ENCODE measurements around the gene DUT.

DNA sequence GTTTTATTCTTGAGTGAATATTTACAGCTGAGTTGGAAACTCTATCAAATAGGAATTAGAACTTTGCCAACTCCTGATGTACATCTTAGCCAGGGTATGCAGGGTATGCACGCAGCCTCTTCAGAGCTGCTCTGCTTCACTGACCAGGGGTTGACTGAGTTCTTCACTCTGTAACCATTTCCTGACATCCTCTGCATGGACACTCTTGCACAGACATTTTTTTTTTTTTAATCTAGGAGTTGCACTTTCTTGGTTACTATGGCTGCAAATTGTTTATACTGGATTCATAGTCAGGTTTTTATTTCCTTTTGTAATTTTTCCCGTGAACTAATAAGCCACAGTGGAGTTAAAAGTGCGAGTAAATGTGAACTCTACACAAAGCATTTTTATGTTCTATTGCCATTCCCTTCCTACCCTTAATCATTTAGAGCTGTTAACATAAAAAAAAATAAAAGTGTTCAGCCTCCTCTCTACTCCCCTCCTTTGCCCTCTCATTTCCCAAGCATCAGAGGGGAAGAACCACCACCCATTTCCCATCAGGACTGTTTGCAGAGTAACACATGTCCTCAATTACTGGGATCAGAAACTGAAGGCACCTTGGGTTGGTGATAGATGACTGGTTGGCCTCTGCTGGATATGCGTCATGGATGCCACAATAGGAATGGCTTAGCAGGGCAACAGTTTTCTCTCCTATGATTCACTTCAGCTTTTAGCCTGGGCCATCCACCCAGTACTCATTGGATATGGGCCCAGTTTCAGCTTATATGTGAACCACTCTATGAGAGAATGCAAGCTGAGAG is 54.0 kb downstream of the DUT start:
- TF ChIP-seq, protein P1, sequence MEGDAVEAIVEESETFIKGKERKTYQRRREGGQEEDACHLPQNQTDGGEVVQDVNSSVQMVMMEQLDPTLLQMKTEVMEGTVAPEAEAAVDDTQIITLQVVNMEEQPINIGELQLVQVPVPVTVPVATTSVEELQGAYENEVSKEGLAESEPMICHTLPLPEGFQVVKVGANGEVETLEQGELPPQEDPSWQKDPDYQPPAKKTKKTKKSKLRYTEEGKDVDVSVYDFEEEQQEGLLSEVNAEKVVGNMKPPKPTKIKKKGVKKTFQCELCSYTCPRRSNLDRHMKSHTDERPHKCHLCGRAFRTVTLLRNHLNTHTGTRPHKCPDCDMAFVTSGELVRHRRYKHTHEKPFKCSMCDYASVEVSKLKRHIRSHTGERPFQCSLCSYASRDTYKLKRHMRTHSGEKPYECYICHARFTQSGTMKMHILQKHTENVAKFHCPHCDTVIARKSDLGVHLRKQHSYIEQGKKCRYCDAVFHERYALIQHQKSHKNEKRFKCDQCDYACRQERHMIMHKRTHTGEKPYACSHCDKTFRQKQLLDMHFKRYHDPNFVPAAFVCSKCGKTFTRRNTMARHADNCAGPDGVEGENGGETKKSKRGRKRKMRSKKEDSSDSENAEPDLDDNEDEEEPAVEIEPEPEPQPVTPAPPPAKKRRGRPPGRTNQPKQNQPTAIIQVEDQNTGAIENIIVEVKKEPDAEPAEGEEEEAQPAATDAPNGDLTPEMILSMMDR (conservative IDR thresholded peaks at IDR 0.05; ENCODE audit: low read depth in 2 of 2): no peak
- TF ChIP-seq, protein P2, sequence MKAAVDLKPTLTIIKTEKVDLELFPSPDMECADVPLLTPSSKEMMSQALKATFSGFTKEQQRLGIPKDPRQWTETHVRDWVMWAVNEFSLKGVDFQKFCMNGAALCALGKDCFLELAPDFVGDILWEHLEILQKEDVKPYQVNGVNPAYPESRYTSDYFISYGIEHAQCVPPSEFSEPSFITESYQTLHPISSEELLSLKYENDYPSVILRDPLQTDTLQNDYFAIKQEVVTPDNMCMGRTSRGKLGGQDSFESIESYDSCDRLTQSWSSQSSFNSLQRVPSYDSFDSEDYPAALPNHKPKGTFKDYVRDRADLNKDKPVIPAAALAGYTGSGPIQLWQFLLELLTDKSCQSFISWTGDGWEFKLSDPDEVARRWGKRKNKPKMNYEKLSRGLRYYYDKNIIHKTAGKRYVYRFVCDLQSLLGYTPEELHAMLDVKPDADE (IDR thresholded peaks at IDR 0.05): no peak
- TF ChIP-seq POLR2AphosphoS5 (IDR thresholded peaks at IDR 0.05; ENCODE audit: low read depth) (no peak), CREB1 (CRISPR knock-in tag; IDR thresholded peaks at IDR 0.05; ENCODE audit: low read depth) (no peak), EZH2 (IDR thresholded peaks at IDR 0.05; ENCODE audit: low read depth, unreplicated experiment) (no peak)
- TF ChIP-seq, protein P3, sequence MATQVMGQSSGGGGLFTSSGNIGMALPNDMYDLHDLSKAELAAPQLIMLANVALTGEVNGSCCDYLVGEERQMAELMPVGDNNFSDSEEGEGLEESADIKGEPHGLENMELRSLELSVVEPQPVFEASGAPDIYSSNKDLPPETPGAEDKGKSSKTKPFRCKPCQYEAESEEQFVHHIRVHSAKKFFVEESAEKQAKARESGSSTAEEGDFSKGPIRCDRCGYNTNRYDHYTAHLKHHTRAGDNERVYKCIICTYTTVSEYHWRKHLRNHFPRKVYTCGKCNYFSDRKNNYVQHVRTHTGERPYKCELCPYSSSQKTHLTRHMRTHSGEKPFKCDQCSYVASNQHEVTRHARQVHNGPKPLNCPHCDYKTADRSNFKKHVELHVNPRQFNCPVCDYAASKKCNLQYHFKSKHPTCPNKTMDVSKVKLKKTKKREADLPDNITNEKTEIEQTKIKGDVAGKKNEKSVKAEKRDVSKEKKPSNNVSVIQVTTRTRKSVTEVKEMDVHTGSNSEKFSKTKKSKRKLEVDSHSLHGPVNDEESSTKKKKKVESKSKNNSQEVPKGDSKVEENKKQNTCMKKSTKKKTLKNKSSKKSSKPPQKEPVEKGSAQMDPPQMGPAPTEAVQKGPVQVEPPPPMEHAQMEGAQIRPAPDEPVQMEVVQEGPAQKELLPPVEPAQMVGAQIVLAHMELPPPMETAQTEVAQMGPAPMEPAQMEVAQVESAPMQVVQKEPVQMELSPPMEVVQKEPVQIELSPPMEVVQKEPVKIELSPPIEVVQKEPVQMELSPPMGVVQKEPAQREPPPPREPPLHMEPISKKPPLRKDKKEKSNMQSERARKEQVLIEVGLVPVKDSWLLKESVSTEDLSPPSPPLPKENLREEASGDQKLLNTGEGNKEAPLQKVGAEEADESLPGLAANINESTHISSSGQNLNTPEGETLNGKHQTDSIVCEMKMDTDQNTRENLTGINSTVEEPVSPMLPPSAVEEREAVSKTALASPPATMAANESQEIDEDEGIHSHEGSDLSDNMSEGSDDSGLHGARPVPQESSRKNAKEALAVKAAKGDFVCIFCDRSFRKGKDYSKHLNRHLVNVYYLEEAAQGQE (IDR thresholded peaks at IDR 0.05; ENCODE audit: unreplicated experiment): no peak
